RWPE1 (cell line): Measurements from ENCODE around the gene XPO4.
"Not testable (repeated sequence)": the region's sequence is repeated elsewhere in the genome, so short reads cannot be mapped to it uniquely, and the experiment has no call there.

ENCODE experiments used
- CTCF ChIA-PET: fragments of 350-600 bp; sonication (Branson Sonifier 250); formaldehyde crosslinking; extraction: SDS; loops from one replicate; lab custom pipeline; 2021; lab: Yijun Ruan, JAX
- POLR2A ChIA-PET: fragments of 400-600 bp; formaldehyde crosslinking; extraction: SDS; loops from one replicate; lab custom pipeline; 2020; ENCODE audit warnings: antibody characterized with exemption; ENCODE audit not compliant: low non-redundant PET; lab: Yijun Ruan, JAX
- DNase-seq: peaks from one replicate; pipeline ENCODE4 v3.0.0; 2012; ENCODE audit warnings: low spot score
- H3K27ac ChIP-seq: fragments of 450-650 bp; 2 replicates; pipeline ENCODE4 v1.5.1; 2017
- CTCF ChIP-seq: fragments of 450-650 bp; conservative IDR thresholded peaks from 2 replicates; pipeline ENCODE4 v1.5.1; 2017; ENCODE audit warnings: low read depth, mild to moderate bottlenecking

Gene XPO4

GRCh38 chr13:20760872-20761271, 141.7 kb downstream of the XPO4 start:
- ChIA-PET POLR2A (no interaction called here), CTCF (no interaction called here)
- no peak overlapping the region for H3K27ac ChIP-seq
- DNase-seq = no peak
- no peak for TF ChIP-seq CTCF

GRCh38 chr13:20754009-20754408, 148.5 kb downstream of the XPO4 start:
- H3K27ac ChIP-seq = no peak overlapping the region
- DNase-seq = no peak
- CTCF ChIA-PET = interaction anchor here (0.6 kb wide), 3 partner anchors 97 to 481 kb away, joined by 3 to 4 read pairs (median 3); no protein-coding TSS in a partner anchor
- TF ChIP-seq CTCF = no peak
- POLR2A ChIA-PET = no interaction called here

GRCh38 chr13:20749377-20749776, 153.2 kb downstream of the XPO4 start:
- TF ChIP-seq CTCF = no peak
- CTCF ChIA-PET = interaction anchor here (0.6 to 0.7 kb wide), 2 partner anchors 9 to 12 kb away, joined by 3 read pairs; no protein-coding TSS in a partner anchor
- POLR2A ChIA-PET = no interaction called here

GRCh38 chr13:20743830-20744404, 158.6 kb downstream of the XPO4 start:
- POLR2A ChIA-PET, CTCF ChIA-PET, DNase-seq: not testable (repeated sequence)

More at GRCh38 chr13:20749377-20749776, 153.2 kb downstream of the XPO4 start:
- H3K27ac ChIP-seq = no peak overlapping the region
- DNase-seq = no peak

GRCh38 chr13:20740021-20740420, 162.5 kb downstream of the XPO4 start:
- no peak for DNase-seq
- no peak for TF ChIP-seq CTCF
- POLR2A ChIA-PET = no interaction called here
- CTCF ChIA-PET = no interaction called here
- H3K27ac ChIP-seq = no peak overlapping the region

More at GRCh38 chr13:20743830-20744404, 158.6 kb downstream of the XPO4 start:
- not testable (repeated sequence) for H3K27ac ChIP-seq

GRCh38 chr13:20738616-20739015, 163.9 kb downstream of the XPO4 start:
- CTCF ChIA-PET = no interaction called here
- no peak for DNase-seq
- TF ChIP-seq CTCF = no peak
- POLR2A ChIA-PET = no interaction called here
- H3K27ac ChIP-seq = no peak overlapping the region
